SK-N-SH (cell line): Measurements from ENCODE around the gene MPHOSPH9. TPM values are rescaled to one million over a fixed set of nuclear protein-coding genes. Genes with fewer than 3 reads are reported as not detected.

Source experiments
- CTCF ChIA-PET: fragments of 300-600, 350-600 bp; formaldehyde crosslinking; extraction: SDS; loops from one replicate; lab custom pipeline; 2021; lab: Yijun Ruan, JAX
- POLR2A ChIA-PET: fragments of 350-600 bp; sonication (Branson Sonifier 250); formaldehyde crosslinking; extraction: SDS; loops from one replicate; lab custom pipeline; 2020; ENCODE audit warnings: antibody characterized with exemption, inconsistent platforms; lab: Yijun Ruan, JAX
- DNase-seq: peaks from one replicate; pipeline ENCODE4 v3.0.0; 2012
- H2AFZ ChIP-seq: fragments of 200-600 bp; sonication (generic); 2 replicates; pipeline ENCODE4 v1.8.1; 2016; ENCODE audit warnings: antibody characterized with exemption, mild to moderate bottlenecking, low read depth
- H3F3A ChIP-seq: fragments of 200-600 bp; sonication (generic); replicated peaks from 2 replicates; pipeline ENCODE3; 2016; ENCODE audit warnings: antibody characterized with exemption, mild to moderate bottlenecking; ENCODE audit not compliant: insufficient read depth
- H3K27ac ChIP-seq, 2 experiments: fragments of 200-500 bp in 1 of 2; fragments of 200-600 bp in 1 of 2; sonication (Bioruptor generic) in 1 of 2; sonication (generic), shearing (Covaris generic) in 1 of 2; 2 replicates each; pipeline versions ENCODE4 v1.5.1 to v1.6.1; 2014 to 2016; ENCODE audit warnings: low read depth in 2 of 2, inconsistent platforms in 1 of 2, low read length in 1 of 2, mild to moderate bottlenecking in 1 of 2, mixed read lengths in 1 of 2
- H3K27me3 ChIP-seq: fragments of 200-600 bp; sonication (generic), shearing (Covaris generic); 2 replicates; pipeline ENCODE4 v1.6.1; 2016; ENCODE audit warnings: mixed run types; ENCODE audit not compliant: insufficient read depth
- H3K36me3 ChIP-seq, 2 experiments: fragments of 200-500 bp in 1 of 2; fragments of 200-600 bp in 1 of 2; sonication (Bioruptor generic) in 1 of 2; sonication (generic) in 1 of 2; replicated peaks in 1 of 2; 2 replicates each; pipeline versions ENCODE3 to v1.5.1; 2014 to 2016; ENCODE audit warnings: low read length in 1 of 2, mild to moderate bottlenecking in 1 of 2; ENCODE audit not compliant: insufficient read depth in 2 of 2, control insufficient read depth in 1 of 2
- H3K4me1 ChIP-seq, 2 experiments: fragments of 200-500 bp in 1 of 2; fragments of 200-600 bp in 1 of 2; sonication (Bioruptor generic) in 1 of 2; sonication (generic), shearing (Covaris generic) in 1 of 2; 2 replicates each; pipeline versions ENCODE4 v1.5.1 to v1.6.1; 2014 to 2016; ENCODE audit warnings: low read depth in 1 of 2, low read length in 1 of 2, mixed run types in 1 of 2; ENCODE audit not compliant: insufficient read depth in 2 of 2, control insufficient read depth in 1 of 2
- H3K4me2 ChIP-seq: fragments of 200-600 bp; sonication (generic), shearing (Covaris generic); 2 replicates; pipeline ENCODE4 v1.6.1; 2017; ENCODE audit warnings: mixed run types
- H3K4me3 ChIP-seq, 2 experiments: fragments of 200-500 bp in 1 of 2; fragments of 200-600 bp in 1 of 2; sonication (Bioruptor generic) in 1 of 2; sonication (generic), shearing (Covaris generic) in 1 of 2; 2 replicates each; pipeline versions ENCODE4 v1.5.1 to v1.8.1; 2014 to 2016; ENCODE audit warnings: low read depth in 2 of 2, inconsistent platforms in 1 of 2, low read length in 1 of 2, mild to moderate bottlenecking in 1 of 2, mixed read lengths in 1 of 2, moderate library complexity in 1 of 2
- H3K79me2 ChIP-seq: fragments of 200-600 bp; sonication (generic); 2 replicates; pipeline ENCODE4 v1.8.1; 2017; ENCODE audit warnings: mild to moderate bottlenecking; ENCODE audit not compliant: insufficient read depth
- H3K9ac ChIP-seq: fragments of 200-600 bp; sonication (generic); 2 replicates; pipeline ENCODE4 v1.6.1; 2017; ENCODE audit warnings: mixed run types
- H3K9me2 ChIP-seq: fragments of 200-600 bp; sonication (generic); 2 replicates; pipeline ENCODE4 v1.6.1; 2017; ENCODE audit warnings: mixed run types
- H3K9me3 ChIP-seq: fragments of 200-600 bp; sonication (generic); 2 replicates; pipeline ENCODE4 v1.6.1; 2017; ENCODE audit warnings: mixed run types, mild to moderate bottlenecking, moderate library complexity
- H4K20me1 ChIP-seq: fragments of 200-600 bp; sonication (generic); 2 replicates; pipeline ENCODE4 v1.6.1; 2017; ENCODE audit warnings: mild to moderate bottlenecking, mixed run types; ENCODE audit not compliant: insufficient read depth
- CTCF ChIP-seq: fragments of 200-600 bp; sonication (generic); IDR thresholded peaks from 2 replicates; pipeline ENCODE4 v1.6.1; 2017; ENCODE audit warnings: antibody characterized with exemption, mild to moderate bottlenecking, moderate library complexity
- ELF1 ChIP-seq: IDR thresholded peaks from 2 replicates; pipeline ENCODE4 v1.4.0; 2012
- EP300 ChIP-seq, 2 experiments: IDR thresholded peaks; 2 replicates each; pipeline versions ENCODE4 v1.4.0 to v1.6.1; 2012; ENCODE audit warnings: borderline replicate concordance in 1 of 2, low read depth in 1 of 2, low read length in 1 of 2
- EZH2phosphoT487 ChIP-seq: fragments of 200-600 bp; sonication (generic); IDR thresholded peaks from 2 replicates; pipeline ENCODE4 v1.6.1; 2017; ENCODE audit warnings: low read depth, mixed run types, mild to moderate bottlenecking, antibody characterized with exemption, moderate library complexity, borderline replicate concordance
- FOXM1 ChIP-seq: IDR thresholded peaks from 2 replicates; pipeline ENCODE4 v1.4.0; 2012; ENCODE audit warnings: low read depth, mild to moderate bottlenecking
- GATA2 ChIP-seq: sonication (generic); formaldehyde crosslinking; IDR thresholded peaks from 2 replicates; pipeline ENCODE4 v1.5.0; 2020; ENCODE audit warnings: mild to moderate bottlenecking, missing genetic modification reagents
- IRF3 ChIP-seq: fragments of 150-350 bp; IDR thresholded peaks from 2 replicates; pipeline ENCODE4 v1.6.1; 2016; ENCODE audit warnings: mild to moderate bottlenecking, low read depth, low read length
- JUND ChIP-seq: IDR thresholded peaks from 2 replicates; pipeline ENCODE4 v1.4.0; 2012
- MEF2A ChIP-seq: IDR thresholded peaks from 2 replicates; pipeline ENCODE4 v1.4.0; 2012; ENCODE audit warnings: low read depth, borderline replicate concordance
- MXI1 ChIP-seq: IDR thresholded peaks from 2 replicates; pipeline ENCODE4 v1.6.1; 2012; ENCODE audit warnings: mild to moderate bottlenecking, low read depth, low read length, improper control_type of control experiment
- NFIC ChIP-seq: IDR thresholded peaks from 2 replicates; pipeline ENCODE4 v1.4.0; 2012; ENCODE audit warnings: borderline replicate concordance
- NRF1 ChIP-seq: IDR thresholded peaks from 2 replicates; pipeline ENCODE4 v1.6.1; 2012; ENCODE audit warnings: low read depth, mild to moderate bottlenecking, low read length
- POLR2AphosphoS5 ChIP-seq: IDR thresholded peaks from 2 replicates; pipeline ENCODE4 v1.6.1; 2012; ENCODE audit warnings: low read depth, low read length
- RXRA ChIP-seq: IDR thresholded peaks from 2 replicates; pipeline ENCODE4 v1.4.0; 2012; ENCODE audit warnings: low read depth, mild to moderate bottlenecking, borderline replicate concordance
- SIN3A ChIP-seq: IDR thresholded peaks from 2 replicates; pipeline ENCODE4 v1.6.1; 2012; ENCODE audit warnings: low read depth, mild to moderate bottlenecking, low read length, moderate library complexity, borderline replicate concordance
- SMC3 ChIP-seq: IDR thresholded peaks from 2 replicates; pipeline ENCODE4 v1.6.1; 2012; ENCODE audit warnings: low read depth, low read length, improper control_type of control experiment
- TAF1 ChIP-seq: IDR thresholded peaks from 2 replicates; pipeline ENCODE4 v1.6.1; 2012; ENCODE audit warnings: low read depth, mild to moderate bottlenecking, low read length, moderate library complexity, borderline replicate concordance
- TCF12 ChIP-seq: IDR thresholded peaks from 2 replicates; pipeline ENCODE4 v1.4.0; 2012
- TEAD4 ChIP-seq: IDR thresholded peaks from 2 replicates; pipeline ENCODE4 v1.4.0; 2012; ENCODE audit warnings: mild to moderate bottlenecking, borderline replicate concordance; ENCODE audit not compliant: insufficient read depth
- USF1 ChIP-seq: IDR thresholded peaks from 2 replicates; pipeline ENCODE4 v1.4.0; 2012; ENCODE audit warnings: low read depth, borderline replicate concordance
- USF2 ChIP-seq: fragments of 150-350 bp; IDR thresholded peaks from 2 replicates; pipeline ENCODE4 v1.6.1; 2017; ENCODE audit warnings: antibody characterized with exemption, low read length, low read depth, borderline replicate concordance
- YY1 ChIP-seq: IDR thresholded peaks from 2 replicates; pipeline ENCODE4 v1.4.0; 2012; ENCODE audit warnings: low read depth, mild to moderate bottlenecking
- ZBTB33 ChIP-seq: IDR thresholded peaks from 2 replicates; pipeline ENCODE4 v1.4.0; 2012; ENCODE audit warnings: low read depth, borderline replicate concordance
- WGBS: methylation state at CpG from one replicate; pipeline ENCODE4 v1.1.6; 2017; ENCODE audit warnings: low lambda C conversion rate; 5-methylcytosine and 5-hydroxymethylcytosine counted together
- polyA plus RNA-seq, 3 experiments: library from polyadenylated mRNA; depleted of rRNA; stranded (reverse); fragments of >200 nt; gene quantifications; 2 replicates each; pipeline ENCODE4 v1.2.3, GENCODE V29; 2012

The MPHOSPH9 gene
- polyA plus RNA-seq, 1 of the 3 experiments (the other 2 are of a cell fraction) = 9.0 TPM

GRCh38 chr12:123164222-123164621 is 68.7 kb downstream of the MPHOSPH9 start (continued):
- no peak for TF ChIP-seq USF1
- no peak for TF ChIP-seq TAF1
- no peak for TF ChIP-seq USF2
- no peak for TF ChIP-seq MXI1
- TF ChIP-seq CTCF = no peak
- no peak for TF ChIP-seq EP300 (IDR thresholded peaks at IDR 0.05; ENCODE audit: borderline replicate concordance in 1 of 2, low read depth in 1 of 2, low read length in 1 of 2)
- TF ChIP-seq SMC3 = no peak
- no peak for TF ChIP-seq JUND
- TF ChIP-seq ZBTB33 = no peak
- no peak for TF ChIP-seq NRF1

GRCh38 chr12:123163227-123163626 is 69.7 kb downstream of the MPHOSPH9 start:
- WGBS = 80% methylated on average over 3 of the region's 3 CpGs

More at GRCh38 chr12:123163227-123163626, 69.7 kb downstream of the MPHOSPH9 start:
- H3K4me3 ChIP-seq = no peak overlapping the region
- H3K27ac ChIP-seq = no peak overlapping the region
- H3K36me3 ChIP-seq = peaks cover 39 to 49% of the 10 kb centered on the region in 2 experiments
- no peak overlapping the region for H2AFZ ChIP-seq
- no peaks in the 10 kb centered on the region for H3K4me1 ChIP-seq
- no peak overlapping the region for H3K4me2 ChIP-seq
- TF ChIP-seq GATA2 (CRISPR knock-in tag) (no peak), EP300 (IDR thresholded peaks at IDR 0.05; ENCODE audit: borderline replicate concordance in 1 of 2, low read depth in 1 of 2, low read length in 1 of 2) (no peak), EZH2phosphoT487 (no peak), TCF12 (no peak), TEAD4 (no peak), NFIC (no peak), ELF1 (no peak), IRF3 (no peak), YY1 (no peak), SIN3A (no peak), POLR2AphosphoS5 (no peak), TAF1 (no peak), FOXM1 (no peak), RXRA (no peak), MEF2A (no peak)
- H3K9me2 ChIP-seq = no peaks in the 10 kb centered on the region
- no peaks in the 10 kb centered on the region for H3K27me3 ChIP-seq
- H3K79me2 ChIP-seq = no peaks in the 10 kb centered on the region
- DNase-seq = no peak
- H3K9ac ChIP-seq = no peak overlapping the region
- POLR2A ChIA-PET = no interaction called here
- H3F3A ChIP-seq = peaks cover 8% of the 10 kb centered on the region
- no peaks in the 10 kb centered on the region for H4K20me1 ChIP-seq
- H3K9me3 ChIP-seq = no peaks in the 10 kb centered on the region
- CTCF ChIA-PET = interaction anchor here (3.2 kb wide), 1 partner anchor 12 kb away, joined by 10 read pairs; no protein-coding TSS in a partner anchor
